ENCODE data around the gene VAMP5. TPM values are rescaled to one million over a fixed set of nuclear protein-coding genes. Genes with fewer than 3 reads are reported as not detected.

VAMP5 gene
- total and polyA plus RNA-seq, 2 of the 8 experiments (the other 6 are each of a cell fraction or from before 2014, with no cell fraction given): 4.7 to 14.2 TPM

- TF ChIP-seq, protein P1, sequence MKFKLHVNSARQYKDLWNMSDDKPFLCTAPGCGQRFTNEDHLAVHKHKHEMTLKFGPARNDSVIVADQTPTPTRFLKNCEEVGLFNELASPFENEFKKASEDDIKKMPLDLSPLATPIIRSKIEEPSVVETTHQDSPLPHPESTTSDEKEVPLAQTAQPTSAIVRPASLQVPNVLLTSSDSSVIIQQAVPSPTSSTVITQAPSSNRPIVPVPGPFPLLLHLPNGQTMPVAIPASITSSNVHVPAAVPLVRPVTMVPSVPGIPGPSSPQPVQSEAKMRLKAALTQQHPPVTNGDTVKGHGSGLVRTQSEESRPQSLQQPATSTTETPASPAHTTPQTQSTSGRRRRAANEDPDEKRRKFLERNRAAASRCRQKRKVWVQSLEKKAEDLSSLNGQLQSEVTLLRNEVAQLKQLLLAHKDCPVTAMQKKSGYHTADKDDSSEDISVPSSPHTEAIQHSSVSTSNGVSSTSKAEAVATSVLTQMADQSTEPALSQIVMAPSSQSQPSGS (IDR thresholded peaks at IDR 0.05; ENCODE audit: low read length): no peak
- TF ChIP-seq POU5F1 (IDR thresholded peaks at IDR 0.05; ENCODE audit: low read depth, low read length): no peak
- no peak for TF ChIP-seq CTBP2 (IDR thresholded peaks at IDR 0.05; ENCODE audit: borderline replicate concordance, insufficient read depth, insufficient read length, low read length)
- peak; percentile 24 for TF ChIP-seq BACH1 (IDR thresholded peaks at IDR 0.05; ENCODE audit: low read length)
- TF ChIP-seq CBX8 (IDR thresholded peaks at IDR 0.05; ENCODE audit: borderline replicate concordance, low read depth, low read length): no peak
- no peak for TF ChIP-seq KDM5A (IDR thresholded peaks at IDR 0.05; ENCODE audit: low read length)
- TF ChIP-seq CHD7 (IDR thresholded peaks at IDR 0.05; ENCODE audit: insufficient replicate concordance, low read length): no peak
These were observed 45.5 kb upstream of the VAMP5 start, which contains the start of gene MAT2A (continued) for GRCh38 chr2:85538507-85539360.

All from H1 (cell line).